Sigmoid colon (tissue), 7 donors: ENCODE data around the gene ICAM4. TPM values are rescaled to one million over a fixed set of nuclear protein-coding genes. Genes with fewer than 3 reads are reported as not detected.

ENCODE experiments used
- DNase-seq: peaks from one replicate; pipeline ENCODE4 v3.0.0-alpha.2; 2019
- H3K27ac ChIP-seq, 4 donors: fragments of 200-600 bp; sonication (generic); one replicate each; pipeline ENCODE4 v1.5.1; 2016 to 2019; ENCODE audit warnings: mild to moderate bottlenecking in 1 of 4
- H3K27me3 ChIP-seq, 3 donors: fragments of 200-600 bp; sonication (generic); one replicate each; pipeline ENCODE4 v1.5.1; 2019; ENCODE audit warnings: mild to moderate bottlenecking in 1 of 3
- H3K36me3 ChIP-seq, 4 donors: fragments of 200-600 bp; sonication (generic); one replicate each; pipeline ENCODE4 v1.5.1; 2016 to 2019
- H3K4me1 ChIP-seq, 4 donors: fragments of 200-600 bp; sonication (generic); one replicate each; pipeline ENCODE4 v1.5.1; 2017 to 2019
- H3K4me3 ChIP-seq, 4 donors: fragments of 200-600 bp; sonication (generic); one replicate each; pipeline ENCODE4 v1.5.1; 2017 to 2019; ENCODE audit warnings: mild to moderate bottlenecking in 2 of 4, moderate library complexity in 1 of 4
- H3K9me3 ChIP-seq, 4 donors: fragments of 200-600 bp in 3 of 4; sonication (generic) in 3 of 4; one replicate each; pipeline versions ENCODE4 v1.5.1 to v1.6.1; 2013 to 2019
- CTCF ChIP-seq, 4 experiments: fragments of 450-650 bp in 3 of 4; fragments of 200-600 bp in 1 of 4; IDR thresholded peaks; one replicate each; pipeline ENCODE4 v1.5.1; 2016 to 2019; ENCODE audit warnings: antibody characterized with exemption in 4 of 4, mild to moderate bottlenecking in 3 of 4, moderate library complexity in 2 of 4
- EP300 ChIP-seq, 4 donors: sonication (generic); formaldehyde crosslinking; IDR thresholded peaks; one replicate each; pipeline ENCODE4 v1.6.1; 2017; ENCODE audit warnings: antibody characterized with exemption in 4 of 4
- POLR2A ChIP-seq, 2 donors: fragments of 450-650 bp; IDR thresholded peaks; one replicate each; pipeline ENCODE4 v1.6.1; 2016; ENCODE audit warnings: antibody characterized with exemption in 2 of 2, mild to moderate bottlenecking in 2 of 2, moderate library complexity in 2 of 2
- POLR2AphosphoS5 ChIP-seq, 4 donors: sonication (generic); formaldehyde crosslinking; IDR thresholded peaks; one replicate each; pipeline ENCODE4 v1.6.1; 2017; ENCODE audit warnings: antibody characterized with exemption in 4 of 4
- WGBS, 2 donors: extraction: QIAGEN DNeasy Blood & Tissue Kit; methylation state at CpG; one replicate each; pipeline ENCODE4 v1.1.7; 2013; 5-methylcytosine and 5-hydroxymethylcytosine counted together
- intact Hi-C: fragments of 100-400 bp; cut with DNase I; formaldehyde crosslinking; loops from one replicate; pipeline ENCODE4 v1.15.1; 2023
- polyA plus RNA-seq, 3 donors: library from polyadenylated mRNA; stranded (reverse); fragments of 200-250 nt; gene quantifications; one replicate each; pipeline ENCODE4 v1.2.3, GENCODE V29; 2013
- total RNA-seq, 4 donors: library from RNA; depleted of rRNA; stranded (reverse); fragments of >200 nt; gene quantifications; one replicate each; pipeline ENCODE4 v1.1.0, GENCODE V29; 2016
- donor health status: healthy with polysubstance abuse.
- donor health status: Bipolar disorder and iron deficiency.
- donor health status: healthy.

ICAM4 gene
- total and polyA plus RNA-seq, 7 donors, result 0.42 TPM; not detected in 6

- intact Hi-C loops, result no loop called here
- Histone ChIP-seq H3K4me1 (peaks cover 0 to 18% (median 13%) of the 10 kb centered on the region in 4 donors), H3K27ac (no peak overlapping the region), H3K4me3 (no peak overlapping the region), H3K27me3 (no peaks in the 10 kb centered on the region), H3K9me3 (no peaks in the 10 kb centered on the region), H3K36me3 (peaks cover 34 to 67% (median 49%) of the 10 kb centered on the region in 4 donors)
- DNase-seq, result no peak
- WGBS, 2 donors, result 92 to 94% methylated on average over 15 of the region's 15 CpGs
- TF ChIP-seq EP300 (IDR thresholded peaks at IDR 0.05) (no peak), CTCF (IDR thresholded peaks at IDR 0.05) (no peak), POLR2AphosphoS5 (IDR thresholded peaks at IDR 0.05) (no peak), POLR2A (IDR thresholded peaks at IDR 0.05) (no peak)
Measured at GRCh38 chr19:10317857-10318462, 31.2 kb downstream of the ICAM4 start.

GRCh38 chr19:10318807-10319682, 32.3 kb downstream of the ICAM4 start:
- no peak overlapping the region for H3K27ac ChIP-seq
- 93 to 94% methylated on average over 13 of the region's 13 CpGs for WGBS, 2 donors
- no peak for TF ChIP-seq POLR2A (IDR thresholded peaks at IDR 0.05)
- no peak for TF ChIP-seq CTCF (IDR thresholded peaks at IDR 0.05)
- TF ChIP-seq EP300 (IDR thresholded peaks at IDR 0.05), result no peak
- no peak for TF ChIP-seq POLR2AphosphoS5 (IDR thresholded peaks at IDR 0.05)
- no peaks in the 10 kb centered on the region for H3K9me3 ChIP-seq
- DNase-seq, result no peak
- H3K4me1 ChIP-seq, result peaks cover 0 to 18% (median 13%) of the 10 kb centered on the region in 4 donors
- H3K36me3 ChIP-seq, result peaks cover 34 to 76% (median 57%) of the 10 kb centered on the region in 4 donors
- H3K4me3 ChIP-seq, result no peak overlapping the region
- intact Hi-C loops, result no loop called here
- H3K27me3 ChIP-seq, result no peaks in the 10 kb centered on the region

GRCh38 chr19:10320602-10321416, 34.1 kb downstream of the ICAM4 start:
- intact Hi-C loops, result no loop called here
- 88 to 93% methylated on average over 32 of the region's 32 CpGs for WGBS, 2 donors
- peaks cover 40 to 94% (median 74%) of the 10 kb centered on the region in 4 donors for H3K36me3 ChIP-seq

More at GRCh38 chr19:10320602-10321416, 34.1 kb downstream of the ICAM4 start:
- H3K27me3 ChIP-seq, result no peaks in the 10 kb centered on the region
- TF ChIP-seq POLR2AphosphoS5 (IDR thresholded peaks at IDR 0.05) (no peak), EP300 (IDR thresholded peaks at IDR 0.05) (no peak), CTCF (IDR thresholded peaks at IDR 0.05) (no peak), POLR2A (IDR thresholded peaks at IDR 0.05) (no peak)
- no peaks in the 10 kb centered on the region for H3K9me3 ChIP-seq
- peaks cover 0 to 7% (median 6%) of the 10 kb centered on the region in 4 donors for H3K4me1 ChIP-seq
- no peak overlapping the region for H3K27ac ChIP-seq
- H3K4me3 ChIP-seq, result no peak overlapping the region
- DNase-seq, result no peak
